Stimulated activated CD4-positive, alpha-beta T cell treated with anti-CD3 and anti-CD28 coated beads, Interleukin-4, amount 100 ng/mL, for 1 hour (primary cell): ENCODE data around the gene ITGB5.
"Not testable (repeated sequence)": the region's sequence is repeated elsewhere in the genome, so short reads cannot be mapped to it uniquely, and the experiment has no call there.

ENCODE experiments used
- DNase-seq: peaks from one replicate; pipeline ENCODE4 v3.0.0-alpha.2; 2020

The ITGB5 gene

GRCh38 chr3:124783696-124784095, 103.5 kb downstream of the ITGB5 start:
- no peak for DNase-seq

GRCh38 chr3:124782377-124782712, 104.8 kb downstream of the ITGB5 start:
- not testable (repeated sequence) for DNase-seq

GRCh38 chr3:124781476-124782376, 105.4 kb downstream of the ITGB5 start:
- no peak for DNase-seq

- DNase-seq, result no peak
Observed at GRCh38 chr3:124780761-124781475, 106.2 kb downstream of the ITGB5 start.

GRCh38 chr3:124780356-124780755, 106.8 kb downstream of the ITGB5 start:
- no peak for DNase-seq

GRCh38 chr3:124779751-124780191, 107.4 kb downstream of the ITGB5 start:
- no peak for DNase-seq

- no peak for DNase-seq
Observed at GRCh38 chr3:124779116-124779515, 108.0 kb downstream of the ITGB5 start.

- no peak for DNase-seq
Observed at GRCh38 chr3:124777762-124778470, 109.2 kb downstream of the ITGB5 start.

- no peak for DNase-seq
Observed at GRCh38 chr3:124776856-124777255, 110.3 kb downstream of the ITGB5 start.

GRCh38 chr3:124775877-124776276, 111.3 kb downstream of the ITGB5 start:
- DNase-seq, result no peak

GRCh38 chr3:124774841-124775402, 112.2 kb downstream of the ITGB5 start:
- no peak for DNase-seq

GRCh38 chr3:124774327-124774718, 112.8 kb downstream of the ITGB5 start:
- no peak for DNase-seq

GRCh38 chr3:124773351-124774326, 113.5 kb downstream of the ITGB5 start:
- no peak for DNase-seq

GRCh38 chr3:124772081-124772831, 114.9 kb downstream of the ITGB5 start:
- no peak for DNase-seq

- no peak for DNase-seq
Observed at GRCh38 chr3:124771083-124771445, 116.1 kb downstream of the ITGB5 start.

GRCh38 chr3:124770336-124771082, 116.7 kb downstream of the ITGB5 start:
- DNase-seq, result no peak

GRCh38 chr3:124769462-124769861, 117.7 kb downstream of the ITGB5 start:
- DNase-seq, result no peak

- no peak for DNase-seq
Observed at GRCh38 chr3:124768812-124769211, 118.4 kb downstream of the ITGB5 start.

- no peak for DNase-seq
Observed at GRCh38 chr3:124767691-124768090, 119.5 kb downstream of the ITGB5 start.

- DNase-seq, result no peak
Observed at GRCh38 chr3:124767264-124767663, 119.9 kb downstream of the ITGB5 start.
